HEK293 (cell line): ENCODE results near the gene CDKAL1.
A peak's percentile ranks its signal among the peaks of the same experiment; 100 is the strongest.

Source experiments
- GLI2 ChIP-seq: fragments of 450-650 bp; formaldehyde crosslinking; IDR thresholded peaks from 2 replicates; pipeline ENCODE4; 2017; ENCODE audit warnings: missing biosample characterization, missing genetic modification characterization, low read depth, borderline replicate concordance
- GLIS2 ChIP-seq: fragments of 450-650 bp; formaldehyde crosslinking; IDR thresholded peaks from 2 replicates; pipeline ENCODE4 v1.5.1; 2016; ENCODE audit warnings: missing biosample characterization, missing genetic modification characterization
- HOXA7 ChIP-seq: sonication (generic); formaldehyde crosslinking; IDR thresholded peaks from 2 replicates; pipeline ENCODE4 v1.8.1; 2022; ENCODE audit warnings: missing genetic modification reagents, borderline replicate concordance
- PRDM1 ChIP-seq: fragments of 450-650 bp; formaldehyde crosslinking; IDR thresholded peaks from 2 replicates; pipeline ENCODE4; 2016; ENCODE audit warnings: missing biosample characterization, missing genetic modification characterization
- SALL2 ChIP-seq: fragments of 450-650 bp; formaldehyde crosslinking; IDR thresholded peaks from 2 replicates; pipeline ENCODE4 v1.5.0; 2017; ENCODE audit warnings: missing biosample characterization, mild to moderate bottlenecking, missing genetic modification characterization, borderline replicate concordance
- SETDB1 ChIP-seq: IDR thresholded peaks from one replicate; pipeline ENCODE4 v1.6.1; 2017; ENCODE audit warnings: mild to moderate bottlenecking, low read length, moderate library complexity, mixed read lengths; ENCODE audit not compliant: insufficient read length
- SP2 ChIP-seq: fragments of 450-650 bp; formaldehyde crosslinking; IDR thresholded peaks from 2 replicates; pipeline ENCODE4 v1.5.1; 2016; ENCODE audit warnings: missing biosample characterization, missing genetic modification characterization
- TCF7L2 ChIP-seq: IDR thresholded peaks from 2 replicates; pipeline ENCODE4 v1.6.1; 2011; ENCODE audit warnings: low read depth, mild to moderate bottlenecking, inconsistent platforms, low read length, moderate library complexity, borderline replicate concordance
- ZNF114 ChIP-seq: fragments of 450-650 bp; formaldehyde crosslinking; IDR thresholded peaks from 2 replicates; pipeline ENCODE4 v1.5.0; 2017; ENCODE audit warnings: missing biosample characterization, missing genetic modification characterization
- ZNF132 ChIP-seq: fragments of 450-650 bp; formaldehyde crosslinking; IDR thresholded peaks from 2 replicates; pipeline ENCODE4 v1.5.1; 2017; ENCODE audit warnings: missing biosample characterization, missing genetic modification characterization, borderline replicate concordance
- ZNF324 ChIP-seq: fragments of 450-650 bp; formaldehyde crosslinking; IDR thresholded peaks from 2 replicates; pipeline ENCODE4 v1.5.1; 2016; ENCODE audit warnings: missing biosample characterization, missing genetic modification characterization
- ZNF350 ChIP-seq: fragments of 450-650 bp; formaldehyde crosslinking; IDR thresholded peaks from 2 replicates; pipeline ENCODE4 v1.5.0; 2017; ENCODE audit warnings: missing biosample characterization, mild to moderate bottlenecking, missing genetic modification characterization
- ZNF366 ChIP-seq: fragments of 450-650 bp; formaldehyde crosslinking; conservative IDR thresholded peaks from 2 replicates; pipeline ENCODE4 v1.5.1; 2016; ENCODE audit warnings: missing biosample characterization, missing genetic modification characterization
- ZNF423 ChIP-seq: fragments of 450-650 bp; formaldehyde crosslinking; IDR thresholded peaks from 2 replicates; pipeline ENCODE4 v1.5.1; 2016; ENCODE audit warnings: missing biosample characterization, missing genetic modification characterization
- ZNF426 ChIP-seq: fragments of 450-650 bp; formaldehyde crosslinking; IDR thresholded peaks from 2 replicates; pipeline ENCODE4 v1.5.1; 2017; ENCODE audit warnings: missing biosample characterization, missing genetic modification characterization, mild to moderate bottlenecking, inconsistent platforms, moderate library complexity
- ZNF433 ChIP-seq: fragments of 450-650 bp; formaldehyde crosslinking; IDR thresholded peaks from 2 replicates; pipeline ENCODE4 v1.5.1; 2016; ENCODE audit warnings: missing biosample characterization, missing genetic modification characterization, low read depth
- ZNF571 ChIP-seq: fragments of 450-650 bp; formaldehyde crosslinking; IDR thresholded peaks from 2 replicates; pipeline ENCODE4 v1.5.0; 2017; ENCODE audit warnings: missing biosample characterization, missing genetic modification characterization
- ZNF600 ChIP-seq: fragments of 450-650 bp; formaldehyde crosslinking; IDR thresholded peaks from 2 replicates; pipeline ENCODE4 v1.5.1; 2016; ENCODE audit warnings: missing biosample characterization, missing genetic modification characterization
- ZNF610 ChIP-seq: fragments of 450-650 bp; formaldehyde crosslinking; IDR thresholded peaks from 2 replicates; pipeline ENCODE4 v1.5.1; 2016; ENCODE audit warnings: missing biosample characterization, missing genetic modification characterization, borderline replicate concordance
- ZNF629 ChIP-seq: fragments of 450-650 bp; formaldehyde crosslinking; IDR thresholded peaks from 2 replicates; pipeline ENCODE4 v1.5.1; 2017; ENCODE audit warnings: missing biosample characterization, missing genetic modification characterization
- ZNF670 ChIP-seq: fragments of 450-650 bp; formaldehyde crosslinking; IDR thresholded peaks from 2 replicates; pipeline ENCODE4 v1.5.1; 2016; ENCODE audit warnings: missing biosample characterization, missing genetic modification characterization, low read depth
- ZNF837 ChIP-seq: fragments of 450-650 bp; formaldehyde crosslinking; IDR thresholded peaks from 2 replicates; pipeline ENCODE4 v1.5.1; 2016; ENCODE audit warnings: missing biosample characterization, missing genetic modification characterization
- TF ChIP-seq, protein P1 (sequence below): fragments of 450-650 bp; formaldehyde crosslinking; IDR thresholded peaks from 2 replicates; pipeline ENCODE4 v1.5.1; 2016; ENCODE audit warnings: missing biosample characterization, missing genetic modification characterization, borderline replicate concordance
- TF ChIP-seq, protein P2 (sequence below): fragments of 450-650 bp; formaldehyde crosslinking; IDR thresholded peaks from 2 replicates; pipeline ENCODE4 v1.5.1; 2017; ENCODE audit warnings: missing biosample characterization, missing genetic modification characterization
- TF ChIP-seq, protein P3 (sequence below): fragments of 450-650 bp; formaldehyde crosslinking; IDR thresholded peaks from 2 replicates; pipeline ENCODE4 v1.5.1; 2016; ENCODE audit warnings: missing biosample characterization, missing genetic modification characterization

The CDKAL1 gene

DNA sequence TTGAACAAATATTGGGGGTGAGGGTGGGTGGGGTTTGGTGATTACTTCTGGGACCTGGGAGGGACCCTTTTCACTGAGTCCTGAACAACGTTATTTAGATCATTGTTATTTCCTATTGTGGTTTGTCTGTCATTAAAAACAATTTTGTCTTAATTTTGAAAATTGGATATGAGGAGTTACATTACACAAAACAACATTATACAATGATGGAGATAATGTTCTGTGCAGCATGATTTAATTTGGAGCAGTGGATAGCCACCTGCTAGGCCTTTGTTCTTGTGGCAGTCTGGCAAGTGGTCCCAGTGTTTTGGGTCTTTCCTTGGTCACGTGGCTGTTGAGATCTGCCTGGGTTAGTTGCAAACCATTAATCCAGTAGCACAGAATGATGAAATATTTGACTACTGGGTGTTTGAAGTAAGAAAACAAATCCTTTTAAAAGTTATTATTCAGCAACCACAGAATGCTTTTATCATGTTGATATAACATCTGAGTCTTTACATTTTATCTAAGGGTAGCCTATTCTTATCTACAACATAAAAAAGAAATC, 172.8 kb downstream of the CDKAL1 start (continued):
- TF ChIP-seq PRDM1 (tag by site-specific recombination) = no peak
- no peak for TF ChIP-seq SALL2 (tag by site-specific recombination)
- TF ChIP-seq ZNF433 (tag by site-specific recombination) = no peak
- TF ChIP-seq ZNF629 = no peak
- TF ChIP-seq ZNF350 (tag by site-specific recombination) = no peak
- no peak for TF ChIP-seq ZNF114 (tag by site-specific recombination)
- no peak for TF ChIP-seq ZNF571 (tag by site-specific recombination)
- TF ChIP-seq, protein P1, sequence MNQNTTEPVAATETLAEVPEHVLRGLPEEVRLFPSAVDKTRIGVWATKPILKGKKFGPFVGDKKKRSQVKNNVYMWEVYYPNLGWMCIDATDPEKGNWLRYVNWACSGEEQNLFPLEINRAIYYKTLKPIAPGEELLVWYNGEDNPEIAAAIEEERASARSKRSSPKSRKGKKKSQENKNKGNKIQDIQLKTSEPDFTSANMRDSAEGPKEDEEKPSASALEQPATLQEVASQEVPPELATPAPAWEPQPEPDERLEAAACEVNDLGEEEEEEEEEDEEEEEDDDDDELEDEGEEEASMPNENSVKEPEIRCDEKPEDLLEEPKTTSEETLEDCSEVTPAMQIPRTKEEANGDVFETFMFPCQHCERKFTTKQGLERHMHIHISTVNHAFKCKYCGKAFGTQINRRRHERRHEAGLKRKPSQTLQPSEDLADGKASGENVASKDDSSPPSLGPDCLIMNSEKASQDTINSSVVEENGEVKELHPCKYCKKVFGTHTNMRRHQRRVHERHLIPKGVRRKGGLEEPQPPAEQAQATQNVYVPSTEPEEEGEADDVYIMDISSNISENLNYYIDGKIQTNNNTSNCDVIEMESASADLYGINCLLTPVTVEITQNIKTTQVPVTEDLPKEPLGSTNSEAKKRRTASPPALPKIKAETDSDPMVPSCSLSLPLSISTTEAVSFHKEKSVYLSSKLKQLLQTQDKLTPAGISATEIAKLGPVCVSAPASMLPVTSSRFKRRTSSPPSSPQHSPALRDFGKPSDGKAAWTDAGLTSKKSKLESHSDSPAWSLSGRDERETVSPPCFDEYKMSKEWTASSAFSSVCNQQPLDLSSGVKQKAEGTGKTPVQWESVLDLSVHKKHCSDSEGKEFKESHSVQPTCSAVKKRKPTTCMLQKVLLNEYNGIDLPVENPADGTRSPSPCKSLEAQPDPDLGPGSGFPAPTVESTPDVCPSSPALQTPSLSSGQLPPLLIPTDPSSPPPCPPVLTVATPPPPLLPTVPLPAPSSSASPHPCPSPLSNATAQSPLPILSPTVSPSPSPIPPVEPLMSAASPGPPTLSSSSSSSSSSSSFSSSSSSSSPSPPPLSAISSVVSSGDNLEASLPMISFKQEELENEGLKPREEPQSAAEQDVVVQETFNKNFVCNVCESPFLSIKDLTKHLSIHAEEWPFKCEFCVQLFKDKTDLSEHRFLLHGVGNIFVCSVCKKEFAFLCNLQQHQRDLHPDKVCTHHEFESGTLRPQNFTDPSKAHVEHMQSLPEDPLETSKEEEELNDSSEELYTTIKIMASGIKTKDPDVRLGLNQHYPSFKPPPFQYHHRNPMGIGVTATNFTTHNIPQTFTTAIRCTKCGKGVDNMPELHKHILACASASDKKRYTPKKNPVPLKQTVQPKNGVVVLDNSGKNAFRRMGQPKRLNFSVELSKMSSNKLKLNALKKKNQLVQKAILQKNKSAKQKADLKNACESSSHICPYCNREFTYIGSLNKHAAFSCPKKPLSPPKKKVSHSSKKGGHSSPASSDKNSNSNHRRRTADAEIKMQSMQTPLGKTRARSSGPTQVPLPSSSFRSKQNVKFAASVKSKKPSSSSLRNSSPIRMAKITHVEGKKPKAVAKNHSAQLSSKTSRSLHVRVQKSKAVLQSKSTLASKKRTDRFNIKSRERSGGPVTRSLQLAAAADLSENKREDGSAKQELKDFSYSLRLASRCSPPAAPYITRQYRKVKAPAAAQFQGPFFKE (tag by site-specific recombination) = no peak
- no peak for TF ChIP-seq ZNF670 (tag by site-specific recombination)
- TF ChIP-seq SETDB1 = no peak
- TF ChIP-seq ZNF426 (tag by site-specific recombination) = no peak
- TF ChIP-seq ZNF610 (tag by site-specific recombination) = no peak
- no peak for TF ChIP-seq ZNF132 (tag by site-specific recombination)
- no peak for TF ChIP-seq ZNF837 (tag by site-specific recombination)
- TF ChIP-seq GLIS2 = no peak
- TF ChIP-seq, protein P2, sequence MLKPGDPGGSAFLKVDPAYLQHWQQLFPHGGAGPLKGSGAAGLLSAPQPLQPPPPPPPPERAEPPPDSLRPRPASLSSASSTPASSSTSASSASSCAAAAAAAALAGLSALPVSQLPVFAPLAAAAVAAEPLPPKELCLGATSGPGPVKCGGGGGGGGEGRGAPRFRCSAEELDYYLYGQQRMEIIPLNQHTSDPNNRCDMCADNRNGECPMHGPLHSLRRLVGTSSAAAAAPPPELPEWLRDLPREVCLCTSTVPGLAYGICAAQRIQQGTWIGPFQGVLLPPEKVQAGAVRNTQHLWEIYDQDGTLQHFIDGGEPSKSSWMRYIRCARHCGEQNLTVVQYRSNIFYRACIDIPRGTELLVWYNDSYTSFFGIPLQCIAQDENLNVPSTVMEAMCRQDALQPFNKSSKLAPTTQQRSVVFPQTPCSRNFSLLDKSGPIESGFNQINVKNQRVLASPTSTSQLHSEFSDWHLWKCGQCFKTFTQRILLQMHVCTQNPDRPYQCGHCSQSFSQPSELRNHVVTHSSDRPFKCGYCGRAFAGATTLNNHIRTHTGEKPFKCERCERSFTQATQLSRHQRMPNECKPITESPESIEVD (tag by site-specific recombination) = peak; percentile 26; the same call in 1 of the 2 replicates
- no peak for TF ChIP-seq ZNF366 (tag by site-specific recombination)
- TF ChIP-seq, protein P3, sequence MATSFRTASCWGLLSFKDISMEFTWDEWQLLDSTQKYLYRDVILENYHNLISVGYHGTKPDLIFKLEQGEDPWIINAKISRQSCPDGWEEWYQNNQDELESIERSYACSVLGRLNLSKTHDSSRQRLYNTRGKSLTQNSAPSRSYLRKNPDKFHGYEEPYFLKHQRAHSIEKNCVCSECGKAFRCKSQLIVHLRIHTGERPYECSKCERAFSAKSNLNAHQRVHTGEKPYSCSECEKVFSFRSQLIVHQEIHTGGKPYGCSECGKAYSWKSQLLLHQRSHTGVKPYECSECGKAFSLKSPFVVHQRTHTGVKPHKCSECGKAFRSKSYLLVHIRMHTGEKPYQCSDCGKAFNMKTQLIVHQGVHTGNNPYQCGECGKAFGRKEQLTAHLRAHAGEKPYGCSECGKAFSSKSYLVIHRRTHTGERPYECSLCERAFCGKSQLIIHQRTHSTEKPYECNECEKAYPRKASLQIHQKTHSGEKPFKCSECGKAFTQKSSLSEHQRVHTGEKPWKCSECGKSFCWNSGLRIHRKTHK = no peak
- 0 out of 2 replicates have a peak, but pooled peaks have one; percentile 24 for TF ChIP-seq TCF7L2
- TF ChIP-seq HOXA7 (CRISPR knock-in tag) = no peak
- TF ChIP-seq ZNF423 (tag by site-specific recombination) = no peak
- no peak for TF ChIP-seq ZNF324
- no peak for TF ChIP-seq GLI2
- TF ChIP-seq ZNF600 (tag by site-specific recombination) = peak; percentile 56; the same call in 1 of the 2 replicates
- TF ChIP-seq SP2 (tag by site-specific recombination) = no peak
